Spleen (tissue), 11 donors: ENCODE measurements around the gene SLC35E2B. TPM values are rescaled to one million over a fixed set of nuclear protein-coding genes. Genes with fewer than 3 reads are reported as not detected.
"Not testable (repeated sequence)": the region's sequence is repeated elsewhere in the genome, so short reads cannot be mapped to it uniquely, and the experiment has no call there.

Experiments used
- DNase-seq: peaks from one replicate; pipeline ENCODE4 v3.0.0-alpha.2; 2020
- H3K27ac ChIP-seq, 8 donors: fragments of 200-600 bp; sonication (generic) in 7 of 8; 1 replicate in 4 of 8; 2 replicates in 4 of 8; pipeline versions ENCODE4 v1.5.0 to v1.8.0; 2016 to 2021; ENCODE audit warnings: inconsistent platforms in 4 of 8, mild to moderate bottlenecking in 4 of 8, moderate library complexity in 1 of 8
- H3K27me3 ChIP-seq, 7 donors: fragments of 200-600 bp; sonication (generic) in 6 of 7; replicated peaks in 1 of 7; 1 replicate in 4 of 7; 2 replicates in 3 of 7; pipeline versions ENCODE4 v1.5.0 to v1.8.0; 2016 to 2021; ENCODE audit warnings: inconsistent platforms in 3 of 7, mild to moderate bottlenecking in 1 of 7
- H3K36me3 ChIP-seq, 6 donors: fragments of 200-600 bp; sonication (generic) in 5 of 6; 1 replicate in 4 of 6; 2 replicates in 2 of 6; pipeline versions ENCODE4 v1.5.0 to v1.8.0; 2016 to 2021; ENCODE audit warnings: inconsistent platforms in 2 of 6
- H3K4me1 ChIP-seq, 6 donors: fragments of 200-600 bp; sonication (generic) in 5 of 6; 1 replicate in 3 of 6; 2 replicates in 3 of 6; pipeline versions ENCODE4 v1.5.0 to v1.8.0; 2016 to 2021; ENCODE audit warnings: inconsistent platforms in 3 of 6
- H3K4me3 ChIP-seq, 8 donors: fragments of 200-600 bp; sonication (generic) in 7 of 8; 1 replicate in 4 of 8; 2 replicates in 4 of 8; pipeline versions ENCODE4 v1.5.0 to v1.8.0; 2016 to 2021; ENCODE audit warnings: inconsistent platforms in 4 of 8, mild to moderate bottlenecking in 4 of 8, moderate library complexity in 2 of 8
- H3K9me3 ChIP-seq, 8 donors: fragments of 200-600 bp; sonication (generic) in 7 of 8; 1 replicate in 4 of 8; 2 replicates in 4 of 8; pipeline versions ENCODE4 v1.5.0 to v1.8.0; 2016 to 2021; ENCODE audit warnings: inconsistent platforms in 4 of 8
- CTCF ChIP-seq, 11 experiments: fragments of 200-600 bp in 7 of 11; fragments of 450-650 bp in 4 of 11; sonication (generic) in 4 of 11; IDR thresholded peaks in 8 of 11; conservative IDR thresholded peaks in 3 of 11; 1 replicate in 7 of 11; 2 replicates in 4 of 11; pipeline versions ENCODE4 v1.4.0 to v1.8.0; 2016 to 2021; ENCODE audit warnings: antibody characterized with exemption in 11 of 11, inconsistent platforms in 4 of 11, mild to moderate bottlenecking in 1 of 11
- POLR2AphosphoS5 ChIP-seq, 3 donors: sonication (generic); formaldehyde crosslinking; IDR thresholded peaks; one replicate each; pipeline ENCODE4 v1.5.1; 2017; ENCODE audit warnings: antibody characterized with exemption in 3 of 3
- WGBS, 5 donors: extraction: QIAGEN DNeasy Blood & Tissue Kit in 3 of 5; methylation state at CpG; one replicate each; pipeline versions ENCODE4 v1.1.5 to v1.1.7; 2013 to 2018; 5-methylcytosine and 5-hydroxymethylcytosine counted together
- intact Hi-C: fragments of 100-400 bp; cut with DNase I; formaldehyde crosslinking; loops from one replicate; pipeline ENCODE4 v1.15.0; 2023; ENCODE audit warnings: low total_unique reads
- polyA plus RNA-seq, 3 donors: library from polyadenylated mRNA; stranded (reverse); fragments of 200-250 nt; gene quantifications; one replicate each; pipeline ENCODE4 v1.2.1, GENCODE V29; 2013
- total RNA-seq, 7 donors: library from RNA; depleted of rRNA in 3 of 7; stranded (reverse); fragments of >200 nt in 3 of 7; fragmentation: NEBNext Ultra II Directional in 4 of 7; extraction: Animal tissue kit (Norgen Biotek cat#: 25700) in 4 of 7; gene quantifications; one replicate each; pipeline versions ENCODE4 v1.1.0 to v1.2.1, GENCODE V29; 2016 to 2021
- donor health status: healthy with polysubstance abuse.
- donor health status: DM: no; HTN: no; CAD: no; lungs with moderate emphysema.
- donor health status: DM: no; HTN: no; CAD: no.
- donor health status: Bipolar disorder and iron deficiency.
- donor health status: healthy.
- donor health status: DM: no; HTN: no; CAD: no.
- donor health status: DM: yes; HTN: yes; CAD: no.

SLC35E2B gene
- total and polyA plus RNA-seq, 10 donors: 18.3 to 105 (median 55.3) TPM

DNA sequence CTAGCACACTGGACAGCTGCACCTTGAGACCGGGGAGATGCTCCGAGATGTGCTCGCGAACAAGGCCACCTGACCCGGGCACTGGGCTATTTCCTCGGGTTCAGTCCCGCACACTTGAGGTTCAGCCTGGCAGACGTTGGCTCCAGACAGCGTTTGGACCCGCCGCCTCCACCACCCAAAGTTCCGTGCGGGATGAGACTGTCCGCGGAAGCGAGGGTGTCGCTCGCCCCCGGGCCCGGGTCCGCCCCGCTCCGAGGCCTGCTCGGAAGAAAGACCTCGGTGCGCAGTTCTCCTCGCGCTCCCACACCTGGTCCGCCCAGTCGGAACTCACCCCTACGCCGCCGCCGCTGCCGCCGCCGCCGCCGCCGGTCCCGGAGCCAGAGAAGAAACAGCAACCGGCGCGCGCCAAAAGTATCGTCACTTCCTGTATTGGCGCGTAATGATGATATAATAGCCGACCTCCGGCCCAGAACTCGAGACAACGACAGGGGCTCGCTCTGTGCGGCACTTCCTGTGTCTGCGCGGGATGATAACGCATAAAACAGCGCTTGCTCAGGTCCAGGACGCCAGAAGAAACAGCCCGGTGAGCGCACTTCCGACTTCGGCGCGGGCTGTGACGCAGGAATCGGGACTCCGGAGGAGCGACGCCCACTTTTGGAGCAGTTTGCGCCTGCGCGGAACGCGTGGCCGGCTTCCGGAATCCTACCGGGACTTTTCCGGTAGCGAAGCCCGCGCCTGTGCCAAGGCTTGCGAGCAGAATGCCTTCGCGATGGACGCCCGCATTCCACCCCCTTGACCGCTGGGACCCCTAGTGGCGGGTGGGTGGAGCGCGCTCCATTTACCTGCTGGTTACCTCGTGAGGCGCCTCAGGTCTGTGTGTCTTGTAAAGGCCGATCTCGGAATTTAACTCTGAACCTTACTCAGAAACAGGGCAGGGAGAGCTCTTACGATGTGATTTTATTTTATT, 33.7 kb downstream of the SLC35E2B start, which contains the start of gene CDK11B:
Gene CDK11B, minus strand, starts transcription at position 422 of the 967 bp plus-strand sequence. CDS start 1,519 bp downstream, outside the sequence.
- TF ChIP-seq CTCF (IDR thresholded peaks at IDR 0.05 in 8 of 11, conservative IDR thresholded peaks at IDR 0.05 in 3 of 11): peak in 8 of 11 experiments; percentile 4 to 60 (median 50)
- TF ChIP-seq POLR2AphosphoS5 (IDR thresholded peaks at IDR 0.05): peak; percentile 88 to 94 (median 92)
- H3K9me3 ChIP-seq, H3K27me3 ChIP-seq, intact Hi-C loops: not testable (repeated sequence)
- 0 to 1% (median 1%) methylated on average over 36 to 72 of the region's 96 CpGs for WGBS, 5 donors
- peaks cover 3 to 42% (median 31%) of the 10 kb centered on the region in 6 donors for H3K36me3 ChIP-seq
- H3K4me3 ChIP-seq: peak within 1 kb of the TSS; percentile 47 to 85 (median 62)
- H3K27ac ChIP-seq: peak within 1 kb of the TSS; percentile 88 to 100 (median 99)
- peaks cover 0 to 49% (median 24%) of the 10 kb centered on the region in 6 donors for H3K4me1 ChIP-seq
- peak; percentile 99 for DNase-seq

DNA sequence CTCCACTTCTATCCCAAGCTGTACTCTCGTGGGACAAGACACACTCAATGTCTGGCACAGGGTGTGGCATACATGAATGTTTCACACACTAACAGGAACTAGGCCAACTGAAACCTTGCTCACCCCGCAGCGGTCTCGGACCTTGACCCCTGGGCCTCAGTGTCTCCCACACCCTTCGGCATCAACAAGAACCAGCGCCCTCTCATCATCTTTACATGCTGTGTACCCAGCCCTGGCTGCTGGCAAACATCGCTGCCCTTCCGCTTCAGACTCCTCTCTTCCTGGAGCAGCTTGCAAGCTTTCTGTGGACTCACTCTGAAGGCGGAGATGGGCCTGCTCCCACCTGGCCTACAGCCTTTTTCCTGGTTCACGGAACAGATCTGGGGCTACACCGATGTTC, 44.3 kb downstream of the SLC35E2B start:
- H3K9me3 ChIP-seq, intact Hi-C loops, H3K4me3 ChIP-seq, H3K27me3 ChIP-seq: not testable (repeated sequence)
- H3K27ac ChIP-seq: peak overlapping the region in 7 of 8 donors; percentile 5 to 68 (median 55)
- DNase-seq: peak; percentile 61
- H3K4me1 ChIP-seq: peaks cover 0 to 19% (median 2%) of the 10 kb centered on the region in 6 donors
- H3K36me3 ChIP-seq: peaks cover 0 to 81% (median 60%) of the 10 kb centered on the region in 6 donors
- WGBS, 5 donors: 73 to 94% (median 84%) methylated on average over 10 to 11 of the region's 11 CpGs

GRCh38 chr1:1647567-1648241, 44.9 kb downstream of the SLC35E2B start:
- Histone ChIP-seq H3K27ac (peak overlapping the region in 7 of 8 donors; percentile 22 to 68 (median 55)), H3K4me1 (peaks cover 0 to 19% (median 2%) of the 10 kb centered on the region in 6 donors), H3K36me3 (peaks cover 0 to 76% (median 54%) of the 10 kb centered on the region in 6 donors)
- H3K4me3 ChIP-seq, intact Hi-C loops, H3K9me3 ChIP-seq, H3K27me3 ChIP-seq: not testable (repeated sequence)
- WGBS, 5 donors: 68 to 79% (median 76%) methylated on average over 17 of the region's 17 CpGs
- DNase-seq: peak; percentile 66
- peak in 1 of 3 donors; percentile 64 for TF ChIP-seq POLR2AphosphoS5 (IDR thresholded peaks at IDR 0.05)

- H3K4me3 ChIP-seq, H3K9me3 ChIP-seq, DNase-seq, intact Hi-C loops, H3K27me3 ChIP-seq: not testable (repeated sequence)
- peaks cover 0 to 68% (median 40%) of the 10 kb centered on the region in 6 donors for H3K36me3 ChIP-seq
- peak overlapping the region in 6 of 8 donors; percentile 22 to 68 (median 58) for H3K27ac ChIP-seq
- WGBS, 5 donors: 71 to 79% (median 74%) methylated on average over 3 to 5 of the region's 5 CpGs
- H3K4me1 ChIP-seq: peaks cover 0 to 19% (median 2%) of the 10 kb centered on the region in 6 donors
Measured at GRCh38 chr1:1646326-1646725, 46.3 kb downstream of the SLC35E2B start.

DNA sequence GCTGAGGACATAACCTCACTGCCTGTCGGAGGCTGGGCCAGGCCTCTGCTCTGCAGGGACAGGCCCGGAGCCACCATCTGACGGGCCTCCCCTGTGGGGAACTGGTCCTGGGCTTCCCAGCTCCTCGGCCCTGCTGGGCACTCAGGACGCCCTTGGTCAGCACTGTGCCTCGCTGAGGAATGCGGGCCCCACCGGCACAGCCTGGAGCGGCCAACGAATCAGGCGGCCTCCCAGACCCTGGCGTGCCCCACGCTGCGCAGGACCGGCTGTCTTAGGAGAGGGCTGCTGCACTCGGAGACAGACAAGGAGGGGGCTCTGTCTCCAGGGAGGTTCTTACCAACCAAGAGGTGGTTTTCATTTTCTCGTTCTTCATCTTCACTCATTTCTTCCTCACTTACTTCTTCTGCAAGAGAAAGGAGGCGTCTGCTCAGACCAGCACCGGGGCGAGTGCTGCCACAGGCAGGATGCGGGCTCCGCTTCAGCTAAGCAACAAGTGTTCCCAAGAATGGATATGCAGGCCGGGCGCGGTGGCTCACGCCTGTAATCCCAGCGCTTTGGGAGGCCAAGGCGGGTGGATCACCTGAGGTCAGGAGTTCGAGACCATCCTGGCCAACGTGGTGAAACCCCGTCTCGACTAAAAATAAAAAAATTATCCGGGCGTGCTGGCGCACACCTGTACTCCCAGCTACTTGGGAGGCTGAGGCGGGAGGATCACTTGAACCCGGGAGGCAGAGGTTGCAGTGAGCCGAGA, 51.7 kb downstream of the SLC35E2B start:
- peaks cover 0 to 66% (median 34%) of the 10 kb centered on the region in 6 donors for H3K36me3 ChIP-seq
- H3K27me3 ChIP-seq, intact Hi-C loops, H3K4me3 ChIP-seq, H3K9me3 ChIP-seq, DNase-seq, H3K4me1 ChIP-seq, H3K27ac ChIP-seq: not testable (repeated sequence)
- TF ChIP-seq POLR2AphosphoS5 (IDR thresholded peaks at IDR 0.05): peak in 1 of 3 donors; percentile 10
- 93 to 98% (median 95%) methylated on average over 20 to 33 of the region's 38 CpGs for WGBS, 5 donors

DNA sequence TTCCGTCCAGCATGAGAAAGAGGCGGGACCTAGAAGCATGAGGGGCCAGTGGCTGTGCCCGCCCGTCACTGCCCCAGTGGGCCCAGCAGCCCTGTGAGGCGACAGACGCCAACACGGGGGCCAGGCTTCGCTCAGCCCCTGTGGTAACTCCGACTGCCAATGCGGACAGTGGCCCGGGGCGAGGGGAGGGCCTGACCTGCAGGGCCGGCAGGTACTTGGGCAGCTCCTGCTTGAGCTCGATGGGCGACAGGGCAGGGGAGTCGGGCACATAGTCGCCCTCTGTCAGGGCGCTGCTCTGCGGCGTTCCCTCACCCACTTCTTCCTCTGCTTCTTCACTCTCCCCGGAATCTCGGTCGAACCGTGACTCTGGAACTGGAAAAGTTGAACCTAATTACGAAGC, 52.5 kb downstream of the SLC35E2B start:
- DNase-seq, H3K4me3 ChIP-seq, H3K9me3 ChIP-seq, intact Hi-C loops, H3K27ac ChIP-seq, H3K27me3 ChIP-seq, H3K4me1 ChIP-seq: not testable (repeated sequence)
- peaks cover 0 to 62% (median 33%) of the 10 kb centered on the region in 6 donors for H3K36me3 ChIP-seq
- WGBS, 5 donors: 70 to 100% (median 96%) methylated on average over 2 to 19 of the region's 25 CpGs
